ENCODE results near the gene ENO2.
A peak's percentile ranks its signal among the peaks of the same experiment; 100 is the strongest.

Gene ENO2

GRCh38 chr12:6921539-6921938 is 7.2 kb downstream of the ENO2 start:
- H3K27ac ChIP-seq = no peak overlapping the region
- no peak for TF ChIP-seq CTCF (IDR thresholded peaks at IDR 0.05; ENCODE audit: low read depth, low read length, missing control alignments)
- no peaks in the 10 kb centered on the region for H3K27me3 ChIP-seq (replicated peaks)
- no peak overlapping the region for H3K4me3 ChIP-seq (ENCODE audit: low read depth, low read length)
- H3K36me3 ChIP-seq (replicated peaks) = no peaks in the 10 kb centered on the region
- no peak for DNase-seq
- in situ Hi-C loops (cut with HindIII; ENCODE audit: low pct_ligation_motif_present, low sequenced_read_pairs) = no loop called here

- DNase-seq = no peak
- H3K27me3 ChIP-seq (replicated peaks) = no peaks in the 10 kb centered on the region
- TF ChIP-seq CTCF (IDR thresholded peaks at IDR 0.05; ENCODE audit: low read depth, low read length, missing control alignments) = no peak
- H3K27ac ChIP-seq = no peak overlapping the region
- H3K36me3 ChIP-seq (replicated peaks) = no peaks in the 10 kb centered on the region
- H3K4me3 ChIP-seq (ENCODE audit: low read depth, low read length) = no peak overlapping the region
- in situ Hi-C loops (cut with HindIII; ENCODE audit: low pct_ligation_motif_present, low sequenced_read_pairs) = no loop called here
Observed at GRCh38 chr12:6921996-6922946, 7.9 kb downstream of the ENO2 start.

- no peak overlapping the region for H3K4me3 ChIP-seq (ENCODE audit: low read depth, low read length)
- in situ Hi-C loops (cut with HindIII; ENCODE audit: low pct_ligation_motif_present, low sequenced_read_pairs) = no loop called here
- no peak for TF ChIP-seq CTCF (IDR thresholded peaks at IDR 0.05; ENCODE audit: low read depth, low read length, missing control alignments)
- DNase-seq = no peak
- no peak overlapping the region for H3K27ac ChIP-seq
- no peaks in the 10 kb centered on the region for H3K36me3 ChIP-seq (replicated peaks)
- H3K27me3 ChIP-seq (replicated peaks) = no peaks in the 10 kb centered on the region
Observed at GRCh38 chr12:6923003-6923732, 8.8 kb downstream of the ENO2 start.

- no peak for DNase-seq
- no peak for TF ChIP-seq CTCF (IDR thresholded peaks at IDR 0.05; ENCODE audit: low read depth, low read length, missing control alignments)
- in situ Hi-C loops (cut with HindIII; ENCODE audit: low pct_ligation_motif_present, low sequenced_read_pairs) = no loop called here
- Histone ChIP-seq H3K4me3 (ENCODE audit: low read depth, low read length) (no peak overlapping the region), H3K36me3 (replicated peaks) (no peaks in the 10 kb centered on the region), H3K27me3 (replicated peaks) (no peaks in the 10 kb centered on the region), H3K27ac (no peak overlapping the region)
Observed at GRCh38 chr12:6923851-6924250, 9.5 kb downstream of the ENO2 start.

GRCh38 chr12:6925239-6925539 is 10.8 kb downstream of the ENO2 start:
- H3K4me3 ChIP-seq (ENCODE audit: low read depth, low read length) = no peak overlapping the region
- H3K36me3 ChIP-seq (replicated peaks) = no peaks in the 10 kb centered on the region
- in situ Hi-C loops (cut with HindIII; ENCODE audit: low pct_ligation_motif_present, low sequenced_read_pairs) = no loop called here
- H3K27me3 ChIP-seq (replicated peaks) = no peaks in the 10 kb centered on the region
- H3K27ac ChIP-seq = peak overlapping the region; percentile 63
- no peak for DNase-seq
- TF ChIP-seq CTCF (IDR thresholded peaks at IDR 0.05; ENCODE audit: low read depth, low read length, missing control alignments) = no peak
